Caco-2 (cell line): Measurements from ENCODE around the gene CEP57L1. TPM values are rescaled to one million over a fixed set of nuclear protein-coding genes. Genes with fewer than 3 reads are reported as not detected.

ENCODE experiments used
- BruUV-seq: library from RNA; stranded (reverse); fragments of 400-500 nt; replicated peaks from 2 replicates; lab custom pipeline; 2021; lab: Mats Ljungman, UMichigan
- CTCF ChIA-PET: fragments of 300-600 bp; sonication (Branson Sonifier 250); formaldehyde crosslinking; loops from one replicate; lab custom pipeline; 2022; ENCODE audit warnings: antibody characterized with exemption; lab: Charles Lee
- POLR2A ChIA-PET: fragments of 300-600 bp; sonication (Branson Sonifier 250); formaldehyde crosslinking; loops from one replicate; lab custom pipeline; 2022; ENCODE audit warnings: antibody characterized with exemption; lab: Charles Lee
- DNase-seq, 2 experiments: peaks; one replicate each; pipeline versions ENCODE4 v3.0.0 to v3.0.0-alpha.2; 2020 to 2022
- H3K27me3 ChIP-seq: replicated peaks from 2 replicates; pipeline ENCODE4 v1.6.0; 2011; ENCODE audit warnings: low read length; ENCODE audit not compliant: control insufficient read depth, insufficient read depth
- H3K36me3 ChIP-seq: 2 replicates; pipeline ENCODE4 v1.5.1; 2011; ENCODE audit warnings: low read length; ENCODE audit not compliant: control insufficient read depth, insufficient read depth
- H3K4me1 ChIP-seq: fragments of 250-450 bp; sonication (Bioruptor Pico); 2 replicates; pipeline ENCODE4 v1.5.1; 2020; ENCODE audit warnings: mild to moderate bottlenecking
- H3K4me3 ChIP-seq: 2 replicates; pipeline ENCODE4 v1.5.1; 2011; ENCODE audit warnings: low read depth, mild to moderate bottlenecking, control low read depth, low read length
- H3K9me3 ChIP-seq: fragments of 250-450 bp; sonication (Bioruptor Pico); 2 replicates; pipeline ENCODE4 v1.5.1; 2020; ENCODE audit warnings: mild to moderate bottlenecking, moderate library complexity
- H3K27ac Mint-ChIP-seq: one replicate; pipeline ENCODE4 v1.8.0; 2022; ENCODE audit warnings: mixed read lengths; ENCODE audit not compliant: unreplicated experiment
- H3K27me3 Mint-ChIP-seq: one replicate; pipeline ENCODE4 v1.8.0; 2022; ENCODE audit warnings: mixed read lengths; ENCODE audit not compliant: insufficient read depth, unreplicated experiment
- H3K36me3 Mint-ChIP-seq: one replicate; pipeline ENCODE4 v1.8.0; 2022; ENCODE audit warnings: mild to moderate bottlenecking, mixed read lengths; ENCODE audit not compliant: insufficient read depth, unreplicated experiment
- H3K4me1 Mint-ChIP-seq: one replicate; pipeline ENCODE4 v1.8.0; 2022; ENCODE audit warnings: low read depth, mixed read lengths; ENCODE audit not compliant: unreplicated experiment
- H3K4me3 Mint-ChIP-seq: one replicate; pipeline ENCODE4 v1.8.0; 2022; ENCODE audit warnings: mild to moderate bottlenecking, moderate library complexity, mixed read lengths; ENCODE audit not compliant: unreplicated experiment
- H3K9me3 Mint-ChIP-seq: one replicate; pipeline ENCODE4 v1.8.0; 2022; ENCODE audit warnings: mixed read lengths; ENCODE audit not compliant: unreplicated experiment
- CTCF ChIP-seq, 2 experiments: fragments of 200-600 bp in 1 of 2; IDR thresholded peaks; 1 replicate in 1 of 2; 2 replicates in 1 of 2; pipeline versions ENCODE4 v1.5.1 to v1.8.0; 2011 to 2022; ENCODE audit warnings: antibody characterized with exemption in 1 of 2, control low read depth in 1 of 2, inconsistent platforms in 1 of 2, low read depth in 1 of 2, low read length in 1 of 2, mild to moderate bottlenecking in 1 of 2, moderate library complexity in 1 of 2; ENCODE audit not compliant: insufficient read depth in 1 of 2, severe bottlenecking in 1 of 2, unreplicated experiment in 1 of 2
- intact Hi-C: fragments of 100-400 bp; cut with micrococcal nuclease; formaldehyde crosslinking; loops from one replicate; pipeline ENCODE4 v1.10.0; 2022; ENCODE audit not compliant: unreplicated experiment
- total RNA-seq: library from RNA; stranded (reverse); gene quantifications from 2 replicates; pipeline ENCODE4 v1.2.3, GENCODE V29; 2022

CEP57L1 gene
- total RNA-seq, 1 experiment from 2014 or later: 12.7 TPM

- H3K9me3 ChIP-seq: no peaks in the 10 kb centered on the region
- Mint-ChIP-seq H3K36me3 (no peaks in the 10 kb centered on the region), H3K4me1 (no peaks in the 10 kb centered on the region), H3K4me3 (no peak overlapping the region), H3K27ac (no peak overlapping the region), H3K27me3 (no peaks in the 10 kb centered on the region), H3K9me3 (no peaks in the 10 kb centered on the region)
- H3K27me3 ChIP-seq: no peaks in the 10 kb centered on the region
- intact Hi-C loops: no loop called here
- no peak overlapping the region for H3K4me3 ChIP-seq
- no peak for TF ChIP-seq CTCF (IDR thresholded peaks at IDR 0.05; ENCODE audit: insufficient read depth in 1 of 2, low read depth in 1 of 2, low read length in 1 of 2, severe bottlenecking in 1 of 2, unreplicated experiment in 1 of 2)
- H3K36me3 ChIP-seq: no peaks in the 10 kb centered on the region
- POLR2A ChIA-PET: interaction anchor here (0.6 kb wide), 1 partner anchor 521 kb away, joined by 3 read pairs; no protein-coding TSS in a partner anchor
- no TSS peak for BruUV-seq
- no peaks in the 10 kb centered on the region for H3K4me1 ChIP-seq
- CTCF ChIA-PET: no interaction called here
- no peak for DNase-seq
Measured at GRCh38 chr6:109079981-109080380, 15.3 kb upstream of the CEP57L1 start.

GRCh38 chr6:109081026-109081425 is 14.3 kb upstream of the CEP57L1 start:
- Histone ChIP-seq H3K4me3 (no peak overlapping the region), H3K36me3 (no peaks in the 10 kb centered on the region), H3K9me3 (no peaks in the 10 kb centered on the region), H3K4me1 (no peaks in the 10 kb centered on the region), H3K27me3 (no peaks in the 10 kb centered on the region)
- POLR2A ChIA-PET: no interaction called here
- CTCF ChIA-PET: no interaction called here
- no peak for TF ChIP-seq CTCF (IDR thresholded peaks at IDR 0.05; ENCODE audit: insufficient read depth in 1 of 2, low read depth in 1 of 2, low read length in 1 of 2, severe bottlenecking in 1 of 2, unreplicated experiment in 1 of 2)
- no peaks in the 10 kb centered on the region for H3K4me1 Mint-ChIP-seq
- H3K9me3 Mint-ChIP-seq: no peaks in the 10 kb centered on the region
- intact Hi-C loops: no loop called here
- DNase-seq: no peak
- no peaks in the 10 kb centered on the region for H3K36me3 Mint-ChIP-seq
- no TSS peak for BruUV-seq
- H3K27ac Mint-ChIP-seq: no peak overlapping the region
- H3K4me3 Mint-ChIP-seq: no peak overlapping the region
- H3K27me3 Mint-ChIP-seq: no peaks in the 10 kb centered on the region

GRCh38 chr6:109081516-109082187 is 13.7 kb upstream of the CEP57L1 start:
- Histone ChIP-seq H3K4me3 (no peak overlapping the region), H3K9me3 (no peaks in the 10 kb centered on the region), H3K4me1 (no peaks in the 10 kb centered on the region), H3K27me3 (no peaks in the 10 kb centered on the region), H3K36me3 (no peaks in the 10 kb centered on the region)
- ChIA-PET CTCF (no interaction called here), POLR2A (no interaction called here)
- no peaks in the 10 kb centered on the region for H3K9me3 Mint-ChIP-seq
- no peak for DNase-seq
- H3K27me3 Mint-ChIP-seq: no peaks in the 10 kb centered on the region
- BruUV-seq: no TSS peak
- intact Hi-C loops: no loop called here
- no peak overlapping the region for H3K27ac Mint-ChIP-seq
- H3K4me1 Mint-ChIP-seq: no peaks in the 10 kb centered on the region
- no peaks in the 10 kb centered on the region for H3K36me3 Mint-ChIP-seq
- TF ChIP-seq CTCF (IDR thresholded peaks at IDR 0.05; ENCODE audit: insufficient read depth in 1 of 2, low read depth in 1 of 2, low read length in 1 of 2, severe bottlenecking in 1 of 2, unreplicated experiment in 1 of 2): no peak
- no peak overlapping the region for H3K4me3 Mint-ChIP-seq
